Memory B cell (primary cell): ENCODE data around the gene GRIA4.

Experiments
- ATAC-seq: fragments of 150-1000 bp; cut with Tn5 transposase; 2 replicates; pipeline ENCODE4 v1.10.0; 2021; ENCODE audit warnings: low read depth, mild to moderate bottlenecking, moderate library complexity
- DNase-seq, 2 donors: peaks; one replicate each; pipeline ENCODE4 v3.0.0; 2022; ENCODE audit warnings: low spot score in 2 of 2
- H3K27ac Mint-ChIP-seq: one replicate; pipeline ENCODE4 v1.8.0; 2022; ENCODE audit warnings: mild to moderate bottlenecking, moderate library complexity, mixed read lengths
- H3K27me3 Mint-ChIP-seq: one replicate; pipeline ENCODE4 v1.8.0; 2022; ENCODE audit warnings: mixed read lengths
- H3K36me3 Mint-ChIP-seq: one replicate; pipeline ENCODE4 v1.8.0; 2022; ENCODE audit warnings: mild to moderate bottlenecking, mixed read lengths
- H3K4me1 Mint-ChIP-seq: one replicate; pipeline ENCODE4 v1.8.0; 2022; ENCODE audit warnings: mixed read lengths
- H3K4me3 Mint-ChIP-seq: one replicate; pipeline ENCODE4 v1.8.0; 2022; ENCODE audit warnings: mild to moderate bottlenecking, moderate library complexity, mixed read lengths
- H3K9me3 Mint-ChIP-seq: one replicate; pipeline ENCODE4 v1.8.0; 2022; ENCODE audit warnings: mixed read lengths

Gene GRIA4

DNA sequence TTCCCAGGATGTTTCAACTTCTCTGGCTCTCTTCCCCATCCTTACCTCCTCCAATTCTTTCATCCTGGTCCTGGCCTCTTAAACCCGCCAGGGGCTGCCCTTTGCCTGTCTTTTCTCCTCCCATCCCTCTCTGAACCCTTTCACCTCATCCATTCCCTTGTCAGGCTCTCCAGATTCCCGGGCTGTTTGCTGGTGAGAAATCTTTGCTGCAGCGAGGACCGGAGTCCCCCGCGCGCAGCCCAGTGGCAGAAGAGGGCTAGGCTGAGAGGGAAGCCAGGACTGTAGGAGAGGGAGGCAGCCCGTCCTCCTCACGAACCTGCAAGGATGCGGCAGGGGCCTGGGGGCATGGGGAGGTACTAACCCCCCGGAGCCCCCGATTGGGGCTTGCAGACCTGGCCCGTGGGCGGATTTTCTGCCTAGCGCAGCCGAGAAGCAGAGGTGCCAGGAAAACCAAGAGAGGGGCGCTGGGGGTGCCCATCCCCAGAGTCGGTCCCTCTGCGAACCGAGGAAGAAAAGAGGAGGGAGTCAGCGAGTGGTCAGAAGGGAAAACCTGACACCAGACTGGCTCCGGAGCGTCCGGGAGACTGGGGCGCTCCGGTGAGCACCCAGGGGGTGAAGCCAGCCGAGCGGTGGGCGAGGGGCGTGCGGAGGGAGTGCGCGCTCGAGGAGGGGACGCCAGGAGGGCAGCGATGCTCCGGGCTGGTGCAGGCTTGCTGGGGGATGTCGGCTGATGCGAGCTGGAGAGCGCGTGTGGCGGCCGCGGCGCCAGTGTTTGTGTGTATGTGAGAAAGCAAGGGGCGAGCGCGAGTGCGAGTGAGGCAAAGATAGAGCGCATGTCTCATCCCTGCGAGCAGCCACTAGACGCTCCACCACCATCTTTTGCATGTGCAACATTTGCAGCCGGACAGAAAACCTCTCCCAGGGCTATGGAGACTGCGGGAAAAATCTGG, at the start of gene GRIA4:
TSS of gene GRIA4 (plus strand) at position 242 of the 950 bp plus-strand sequence. CDS start 925 bp downstream, outside the sequence.
- Mint-ChIP-seq H3K9me3 (peaks cover 4% of the 10 kb centered on the region), H3K4me1 (peaks cover 2% of the 10 kb centered on the region), H3K27me3 (peaks cover 15% of the 10 kb centered on the region), H3K27ac (no peak within 1 kb of the TSS), H3K4me3 (peak within 1 kb of the TSS; percentile 17), H3K36me3 (peaks cover 2% of the 10 kb centered on the region)
- ATAC-seq = no peak
- no peak for DNase-seq

DNA sequence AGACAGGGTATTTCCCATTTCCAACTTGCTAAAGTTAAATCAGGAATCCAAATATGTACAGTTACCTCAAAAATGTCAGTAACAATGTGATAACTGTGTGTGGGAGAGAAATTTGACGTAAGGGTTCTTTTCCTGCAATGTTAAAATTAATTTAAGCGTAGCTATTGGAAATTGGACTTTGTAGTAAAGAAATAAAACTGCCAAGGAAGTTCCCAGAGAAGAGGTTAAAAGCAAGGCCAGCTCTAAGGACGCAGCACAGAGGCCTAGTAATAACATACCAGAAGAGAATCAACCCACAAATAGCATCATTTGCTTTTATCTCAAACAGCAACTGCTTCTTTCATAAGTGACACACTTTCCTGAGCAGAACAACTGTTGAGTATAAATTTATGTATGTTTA, 36.8 kb upstream of the GRIA4 start:
- ATAC-seq = no peak
- Mint-ChIP-seq H3K27ac (no peak overlapping the region), H3K27me3 (no peaks in the 10 kb centered on the region), H3K4me1 (no peaks in the 10 kb centered on the region), H3K9me3 (no peaks in the 10 kb centered on the region), H3K36me3 (no peaks in the 10 kb centered on the region), H3K4me3 (no peak overlapping the region)
- no peak for DNase-seq

DNA sequence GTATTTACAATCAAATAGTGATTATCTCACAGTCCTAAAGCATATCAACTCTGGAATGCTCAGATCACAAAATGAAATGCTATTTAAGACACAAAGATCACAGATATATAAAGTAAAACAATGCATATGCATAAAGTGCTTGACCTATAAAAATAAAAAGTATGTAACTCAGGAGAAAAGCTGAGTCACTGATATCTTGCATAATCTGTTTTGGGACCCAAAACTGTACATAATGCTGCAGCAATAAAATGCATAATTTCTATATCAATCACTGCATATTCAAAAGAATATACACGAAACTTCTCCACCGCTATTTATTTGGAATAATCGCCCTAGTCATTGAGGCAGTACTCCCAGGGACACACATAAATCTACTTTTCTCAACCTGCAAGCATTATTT, 34.9 kb upstream of the GRIA4 start:
- Mint-ChIP-seq H3K36me3 (no peaks in the 10 kb centered on the region), H3K27me3 (no peaks in the 10 kb centered on the region), H3K4me3 (no peak overlapping the region), H3K27ac (no peak overlapping the region), H3K9me3 (no peaks in the 10 kb centered on the region), H3K4me1 (no peaks in the 10 kb centered on the region)
- DNase-seq (no peak), ATAC-seq (no peak)

- ATAC-seq (no peak), DNase-seq (no peak)
- Mint-ChIP-seq H3K4me1 (no peaks in the 10 kb centered on the region), H3K9me3 (peaks cover 1% of the 10 kb centered on the region), H3K27ac (no peak overlapping the region), H3K27me3 (no peaks in the 10 kb centered on the region), H3K4me3 (no peak overlapping the region), H3K36me3 (no peaks in the 10 kb centered on the region)
Measured at GRCh38 chr11:105577641-105578040, 32.2 kb upstream of the GRIA4 start.

DNA sequence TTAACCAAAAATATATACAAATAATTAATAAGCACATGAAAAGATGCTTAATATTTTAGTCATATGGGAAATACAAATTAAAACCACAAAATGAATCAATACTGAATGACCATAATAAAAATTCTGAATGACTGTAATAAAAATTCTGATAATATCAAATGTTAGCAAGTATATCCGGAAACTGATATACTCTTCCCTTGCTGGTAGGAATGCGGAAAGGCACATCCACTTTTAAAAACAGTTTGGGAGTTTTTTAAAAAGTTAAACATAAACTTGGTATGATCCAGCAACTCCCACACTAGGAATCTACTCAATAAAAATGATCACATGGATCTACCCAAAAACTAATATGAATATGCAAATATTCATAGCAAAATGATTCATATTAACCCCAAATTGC, 30.8 kb upstream of the GRIA4 start:
- Mint-ChIP-seq H3K9me3 (peaks cover 1% of the 10 kb centered on the region), H3K4me1 (no peaks in the 10 kb centered on the region), H3K36me3 (no peaks in the 10 kb centered on the region), H3K4me3 (no peak overlapping the region), H3K27ac (no peak overlapping the region), H3K27me3 (no peaks in the 10 kb centered on the region)
- no peak for ATAC-seq
- DNase-seq = no peak

- no peak overlapping the region for H3K4me3 Mint-ChIP-seq
- no peaks in the 10 kb centered on the region for H3K36me3 Mint-ChIP-seq
- no peaks in the 10 kb centered on the region for H3K27me3 Mint-ChIP-seq
- DNase-seq = no peak
- no peaks in the 10 kb centered on the region for H3K4me1 Mint-ChIP-seq
- no peak for ATAC-seq
- H3K27ac Mint-ChIP-seq = no peak overlapping the region
- H3K9me3 Mint-ChIP-seq = peaks cover 6% of the 10 kb centered on the region
Measured at GRCh38 chr11:105582497-105582896, 27.4 kb upstream of the GRIA4 start.

DNA sequence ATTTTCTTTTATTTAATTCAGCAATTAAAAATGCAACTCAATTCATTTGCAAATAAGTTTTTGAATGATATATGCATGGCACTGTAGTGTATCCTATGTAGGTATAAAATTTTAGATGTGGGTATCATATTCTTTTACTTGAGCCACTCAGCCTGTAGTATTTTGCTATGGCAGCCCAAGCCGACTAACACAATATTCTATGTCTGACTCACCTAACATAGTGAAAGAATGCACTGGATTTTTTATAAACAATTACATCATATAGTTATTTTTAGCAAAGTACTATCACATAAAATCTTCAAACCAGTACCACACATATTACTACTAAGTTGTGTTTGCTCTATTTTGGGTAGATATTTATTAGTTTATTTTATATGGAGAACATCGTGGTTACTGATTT, 21.9 kb upstream of the GRIA4 start:
- Mint-ChIP-seq H3K9me3 (peaks cover 5% of the 10 kb centered on the region), H3K4me3 (no peak overlapping the region), H3K27ac (no peak overlapping the region), H3K36me3 (no peaks in the 10 kb centered on the region), H3K4me1 (no peaks in the 10 kb centered on the region), H3K27me3 (no peaks in the 10 kb centered on the region)
- DNase-seq (no peak), ATAC-seq (no peak)

GRCh38 chr11:105589346-105589745, 20.5 kb upstream of the GRIA4 start:
- ATAC-seq = no peak
- H3K4me3 Mint-ChIP-seq = no peak overlapping the region
- H3K27me3 Mint-ChIP-seq = no peaks in the 10 kb centered on the region
- H3K36me3 Mint-ChIP-seq = no peaks in the 10 kb centered on the region
- DNase-seq = no peak
- no peak overlapping the region for H3K27ac Mint-ChIP-seq
- no peaks in the 10 kb centered on the region for H3K4me1 Mint-ChIP-seq
- H3K9me3 Mint-ChIP-seq = peaks cover 6% of the 10 kb centered on the region

- ATAC-seq (no peak), DNase-seq (no peak)
- no peaks in the 10 kb centered on the region for H3K27me3 Mint-ChIP-seq
- no peak overlapping the region for H3K4me3 Mint-ChIP-seq
- H3K36me3 Mint-ChIP-seq = no peaks in the 10 kb centered on the region
- peaks cover 1% of the 10 kb centered on the region for H3K9me3 Mint-ChIP-seq
- H3K27ac Mint-ChIP-seq = no peak overlapping the region
- no peaks in the 10 kb centered on the region for H3K4me1 Mint-ChIP-seq
Measured at GRCh38 chr11:105592035-105592434, 17.8 kb upstream of the GRIA4 start.

- Mint-ChIP-seq H3K4me1 (no peaks in the 10 kb centered on the region), H3K27ac (no peak overlapping the region), H3K27me3 (no peaks in the 10 kb centered on the region), H3K9me3 (peaks cover 3% of the 10 kb centered on the region), H3K4me3 (no peak overlapping the region), H3K36me3 (no peaks in the 10 kb centered on the region)
- ATAC-seq (no peak), DNase-seq (no peak)
Measured at GRCh38 chr11:105598371-105598770, 11.5 kb upstream of the GRIA4 start.

DNA sequence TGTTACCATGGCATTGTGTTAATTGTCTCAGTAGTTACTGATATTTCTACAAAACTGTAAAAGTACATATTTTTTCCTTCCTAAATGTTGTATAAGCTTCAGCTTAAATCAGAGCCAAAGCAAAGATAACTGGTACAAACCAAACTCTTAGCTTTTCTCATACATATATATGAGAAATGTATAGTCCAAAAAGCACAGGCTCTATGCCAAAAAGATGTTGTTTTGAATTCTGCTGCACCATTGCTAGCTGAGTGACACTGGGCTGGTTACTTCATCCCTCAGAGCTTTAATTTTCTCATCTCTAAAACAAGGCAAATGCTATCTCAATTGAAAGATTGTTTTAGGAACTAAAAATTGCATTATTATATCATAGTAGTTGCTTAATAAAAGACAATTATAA, 6.7 kb upstream of the GRIA4 start:
- Mint-ChIP-seq H3K27me3 (peaks cover 2% of the 10 kb centered on the region), H3K4me1 (no peaks in the 10 kb centered on the region), H3K27ac (no peak overlapping the region), H3K36me3 (peaks cover 2% of the 10 kb centered on the region), H3K9me3 (peaks cover 4% of the 10 kb centered on the region), H3K4me3 (no peak overlapping the region)
- no peak for ATAC-seq
- no peak for DNase-seq

DNA sequence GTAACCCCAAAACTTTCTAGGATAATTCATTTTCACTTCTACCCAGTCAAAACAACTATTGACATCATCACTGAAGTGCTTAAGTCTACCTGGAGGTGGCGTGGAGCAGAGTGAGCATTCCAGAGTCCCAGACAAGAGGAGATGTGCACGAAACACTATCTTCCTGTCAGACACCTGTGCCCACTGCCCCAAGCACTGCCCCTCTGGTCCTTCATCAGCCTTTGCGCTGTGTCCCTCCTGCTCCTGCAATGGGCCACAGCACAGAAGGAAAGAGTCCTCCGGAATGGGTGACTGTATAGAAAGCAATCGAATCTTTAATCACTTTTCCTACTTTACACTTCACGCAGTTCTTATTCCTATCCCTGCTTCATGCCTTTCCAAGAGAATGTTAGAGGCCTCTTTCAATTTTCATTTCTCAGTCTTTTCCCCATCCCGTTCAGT, 512 bp upstream of the GRIA4 start:
- Mint-ChIP-seq H3K36me3 (peaks cover 2% of the 10 kb centered on the region), H3K4me3 (no peak overlapping the region), H3K9me3 (peaks cover 4% of the 10 kb centered on the region), H3K4me1 (peaks cover 2% of the 10 kb centered on the region), H3K27ac (no peak overlapping the region), H3K27me3 (peaks cover 15% of the 10 kb centered on the region)
- no peak for DNase-seq
- peak; percentile 32 for ATAC-seq

DNA sequence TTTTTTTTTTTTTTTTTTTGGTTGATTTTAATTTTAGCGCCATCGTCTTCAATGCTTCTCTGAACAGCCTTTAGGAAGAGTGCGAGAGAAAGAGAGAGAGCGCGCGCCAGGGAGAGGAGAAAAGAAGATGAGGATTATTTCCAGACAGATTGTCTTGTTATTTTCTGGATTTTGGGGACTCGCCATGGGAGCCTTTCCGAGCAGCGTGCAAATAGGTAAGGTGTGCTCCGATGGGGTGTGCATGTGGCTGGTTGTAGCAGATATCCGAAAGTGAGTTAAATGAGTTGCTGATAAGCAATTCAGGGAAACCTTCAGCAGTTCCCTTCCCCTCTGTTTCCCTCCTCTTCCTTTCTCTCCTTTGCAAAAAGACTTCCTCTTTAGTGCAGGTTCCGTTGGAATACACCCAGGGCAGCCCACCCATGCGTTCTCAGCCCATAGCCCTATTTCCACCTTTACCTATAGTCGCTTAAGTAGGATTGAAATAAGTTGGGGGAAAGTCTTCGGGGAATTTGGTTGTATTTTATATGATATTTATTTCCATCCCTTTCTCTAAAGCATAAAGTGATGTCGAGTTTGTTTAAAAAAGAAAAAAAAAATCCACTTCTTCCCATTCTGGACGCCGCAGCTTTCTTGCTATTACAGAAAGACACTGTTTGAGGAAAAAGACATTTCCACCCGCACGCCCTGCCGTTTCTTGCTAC, 1.1 kb downstream of the GRIA4 start:
- Mint-ChIP-seq H3K9me3 (no peaks in the 10 kb centered on the region), H3K4me1 (peaks cover 2% of the 10 kb centered on the region), H3K27ac (no peak overlapping the region), H3K27me3 (peaks cover 13% of the 10 kb centered on the region), H3K4me3 (no peak overlapping the region), H3K36me3 (no peaks in the 10 kb centered on the region)
- DNase-seq (no peak), ATAC-seq (no peak)

DNA sequence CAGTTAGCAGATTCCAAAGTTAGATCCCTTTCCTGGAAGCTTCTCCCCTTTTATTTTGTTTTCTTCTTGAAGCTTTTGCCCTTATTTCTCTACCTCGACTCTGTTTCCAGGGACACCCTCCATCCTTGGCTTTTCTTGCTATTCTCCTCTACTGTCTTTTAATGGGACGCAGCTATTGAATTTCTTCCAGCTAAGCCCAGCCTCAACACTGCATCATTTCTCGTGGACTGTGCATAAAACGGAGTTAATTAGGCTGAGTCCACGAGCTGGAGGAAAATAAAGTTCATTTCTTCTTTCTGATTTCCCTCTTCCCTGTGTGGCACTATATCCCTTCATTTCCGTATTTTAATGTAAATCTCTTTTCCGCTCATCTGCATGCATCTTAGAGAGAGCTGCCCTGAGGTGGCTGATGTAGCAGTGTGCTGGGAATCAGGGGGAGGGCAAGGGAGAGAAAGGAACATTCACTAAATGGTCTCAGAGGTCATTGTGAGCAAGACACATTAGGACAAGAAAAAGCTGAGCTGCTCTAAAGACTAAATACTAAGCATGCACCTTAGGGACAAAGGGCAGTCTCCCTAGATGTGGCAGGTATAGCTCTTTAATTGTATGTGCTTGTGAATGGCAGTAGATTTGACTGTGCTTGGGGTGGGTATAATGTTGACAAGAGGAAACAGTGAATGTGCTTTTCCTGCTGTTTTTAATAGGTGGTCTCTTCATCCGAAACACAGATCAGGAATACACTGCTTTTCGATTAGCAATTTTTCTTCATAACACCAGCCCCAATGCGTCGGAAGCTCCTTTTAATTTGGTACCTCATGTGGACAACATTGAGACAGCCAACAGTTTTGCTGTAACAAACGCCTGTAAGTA, 1.9 kb downstream of the GRIA4 start:
- H3K27me3 Mint-ChIP-seq = peaks cover 13% of the 10 kb centered on the region
- H3K4me3 Mint-ChIP-seq = no peak overlapping the region
- H3K4me1 Mint-ChIP-seq = peaks cover 2% of the 10 kb centered on the region
- ATAC-seq (no peak), DNase-seq (no peak)
- no peak overlapping the region for H3K27ac Mint-ChIP-seq
- no peaks in the 10 kb centered on the region for H3K9me3 Mint-ChIP-seq
- no peaks in the 10 kb centered on the region for H3K36me3 Mint-ChIP-seq
